HG03108 (cell line): ENCODE data around the gene METTL17.
"Not testable (repeated sequence)": the region's sequence is repeated elsewhere in the genome, so short reads cannot be mapped to it uniquely, and the experiment has no call there.

Source experiments
- ATAC-seq: cut with Tn5 transposase; IDR thresholded peaks from one replicate; pipeline ENCODE4 v1.9.1; 2021; ENCODE audit warnings: moderate library complexity; ENCODE audit not compliant: unreplicated experiment

METTL17 gene

GRCh38 chr14:20989787-20990600 is at the start of gene METTL17:
TSS of gene METTL17 (plus strand) at chr14:20989980. CDS start at chr14:20990003, 23 bp downstream.
- ATAC-seq = peak; percentile 93

GRCh38 chr14:20945146-20945545 is 44.6 kb upstream of the METTL17 start:
- not testable (repeated sequence) for ATAC-seq

- not testable (repeated sequence) for ATAC-seq
Measured at GRCh38 chr14:20946707-20947106, 43.1 kb upstream of the METTL17 start.

- not testable (repeated sequence) for ATAC-seq
Measured at GRCh38 chr14:20954736-20955537, 34.8 kb upstream of the METTL17 start, which contains the start of gene RNASE2. TSS of gene RNASE2 (plus strand) at chr14:20955487. CDS start at chr14:20955772, 285 bp downstream.

- not testable (repeated sequence) for ATAC-seq
Measured at GRCh38 chr14:20955538-20955873, 34.3 kb upstream of the METTL17 start.

GRCh38 chr14:20956376-20956976 is 33.3 kb upstream of the METTL17 start:
- no peak for ATAC-seq

GRCh38 chr14:20958946-20959345 is 30.8 kb upstream of the METTL17 start:
- ATAC-seq = not testable (repeated sequence)

- ATAC-seq = no peak
Measured at GRCh38 chr14:20969336-20969735, 20.4 kb upstream of the METTL17 start.

GRCh38 chr14:20970647-20970982 is 19.2 kb upstream of the METTL17 start:
- ATAC-seq = peak; percentile 7

GRCh38 chr14:20970983-20971704 is 18.6 kb upstream of the METTL17 start:
- peak; percentile 91 for ATAC-seq

GRCh38 chr14:20971705-20972021 is 18.1 kb upstream of the METTL17 start:
- ATAC-seq = no peak

- no peak for ATAC-seq
Measured at GRCh38 chr14:20973501-20973900, 16.3 kb upstream of the METTL17 start.

GRCh38 chr14:20976291-20976690 is 13.5 kb upstream of the METTL17 start:
- no peak for ATAC-seq

GRCh38 chr14:20978687-20979086 is 11.1 kb upstream of the METTL17 start:
- no peak for ATAC-seq

- no peak for ATAC-seq
Measured at GRCh38 chr14:20980906-20981305, 8.9 kb upstream of the METTL17 start.

- ATAC-seq = no peak
Measured at GRCh38 chr14:20982646-20983369, 7.0 kb upstream of the METTL17 start.

- not testable (repeated sequence) for ATAC-seq
Measured at GRCh38 chr14:20985650-20986049, 4.1 kb upstream of the METTL17 start.

- no peak for ATAC-seq
Measured at GRCh38 chr14:20986811-20987210, 3.0 kb upstream of the METTL17 start.

GRCh38 chr14:20988717-20989470 is 886 bp upstream of the METTL17 start:
- ATAC-seq = no peak

GRCh38 chr14:20989471-20989786 is 351 bp upstream of the METTL17 start:
- ATAC-seq = no peak
